HG03558 (cell line): ENCODE data around the gene C10orf120.

ENCODE experiments used
- ATAC-seq: cut with Tn5 transposase; IDR thresholded peaks from one replicate; pipeline ENCODE4 v1.9.1; 2021; ENCODE audit warnings: moderate number of reproducible peaks; ENCODE audit not compliant: unreplicated experiment; ENCODE audit errors: extremely low read depth

The C10orf120 gene

GRCh38 chr10:122706467-122706866, 6.8 kb upstream of the C10orf120 start:
- ATAC-seq, result no peak

GRCh38 chr10:122703483-122704448, 4.1 kb upstream of the C10orf120 start:
- no peak for ATAC-seq

GRCh38 chr10:122702275-122702674, 2.6 kb upstream of the C10orf120 start:
- ATAC-seq, result no peak

- ATAC-seq, result no peak
These were observed 2.0 kb upstream of the C10orf120 start for GRCh38 chr10:122701652-122702051.

- ATAC-seq, result no peak
These were observed 3.0 kb downstream of the C10orf120 start for GRCh38 chr10:122696687-122697086.

- ATAC-seq, result no peak
These were observed 6.9 kb downstream of the C10orf120 start for GRCh38 chr10:122692744-122693143.

- no peak for ATAC-seq
These were observed 10.4 kb downstream of the C10orf120 start for GRCh38 chr10:122689146-122689820.

GRCh38 chr10:122688293-122688989, 11.2 kb downstream of the C10orf120 start:
- ATAC-seq, result no peak

GRCh38 chr10:122682522-122682921, 17.1 kb downstream of the C10orf120 start:
- ATAC-seq, result no peak

GRCh38 chr10:122678266-122678665, 21.4 kb downstream of the C10orf120 start:
- no peak for ATAC-seq

GRCh38 chr10:122675278-122675677, 24.4 kb downstream of the C10orf120 start:
- ATAC-seq, result no peak

- no peak for ATAC-seq
These were observed 24.9 kb downstream of the C10orf120 start for GRCh38 chr10:122674781-122675180.

GRCh38 chr10:122673731-122674130, 25.9 kb downstream of the C10orf120 start:
- ATAC-seq, result no peak

- no peak for ATAC-seq
These were observed 26.4 kb downstream of the C10orf120 start for GRCh38 chr10:122673269-122673668.

- no peak for ATAC-seq
These were observed 27.0 kb downstream of the C10orf120 start for GRCh38 chr10:122672655-122673054.

GRCh38 chr10:122671355-122671754, 28.3 kb downstream of the C10orf120 start:
- ATAC-seq, result no peak

GRCh38 chr10:122669842-122670241, 29.8 kb downstream of the C10orf120 start:
- no peak for ATAC-seq

- ATAC-seq, result no peak
These were observed 30.6 kb downstream of the C10orf120 start for GRCh38 chr10:122669045-122669444.

- ATAC-seq, result no peak
These were observed 33.7 kb downstream of the C10orf120 start for GRCh38 chr10:122665946-122666345.

- ATAC-seq, result no peak
These were observed 34.3 kb downstream of the C10orf120 start for GRCh38 chr10:122665329-122665860.
